Islet precursor cell (in vitro differentiated cells): Measurements from ENCODE around the gene CCDC60.
A peak's percentile ranks its signal among the peaks of the same experiment; 100 is the strongest.

Source experiments
- DNase-seq: peaks from one replicate; pipeline ENCODE4 v3.0.0-alpha.2; 2018

CCDC60 gene, protein sequence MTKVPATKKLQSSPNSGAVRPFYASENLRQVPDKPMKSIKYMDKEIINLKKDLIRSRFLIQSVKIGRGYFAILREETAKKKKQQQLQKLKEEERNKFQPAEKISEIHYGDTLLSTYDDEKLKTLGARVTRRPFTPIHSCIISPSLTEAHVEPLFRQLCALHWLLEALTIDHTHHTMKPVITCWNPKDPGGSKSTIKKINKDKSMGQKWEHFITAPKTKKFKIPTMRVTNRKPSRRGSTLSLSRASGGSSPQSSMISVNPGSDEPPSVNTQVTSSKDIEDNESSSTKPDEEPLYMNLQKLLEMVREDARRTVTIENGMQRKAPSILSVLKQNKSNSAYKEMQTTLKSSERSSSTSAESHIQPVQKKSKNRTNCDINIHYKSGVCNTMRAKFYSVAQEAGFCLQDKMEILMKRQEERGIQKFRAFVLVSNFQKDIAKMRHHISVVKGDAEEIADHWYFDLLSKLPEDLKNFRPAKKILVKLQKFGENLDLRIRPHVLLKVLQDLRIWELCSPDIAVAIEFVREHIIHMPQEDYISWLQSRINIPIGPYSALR

DNA sequence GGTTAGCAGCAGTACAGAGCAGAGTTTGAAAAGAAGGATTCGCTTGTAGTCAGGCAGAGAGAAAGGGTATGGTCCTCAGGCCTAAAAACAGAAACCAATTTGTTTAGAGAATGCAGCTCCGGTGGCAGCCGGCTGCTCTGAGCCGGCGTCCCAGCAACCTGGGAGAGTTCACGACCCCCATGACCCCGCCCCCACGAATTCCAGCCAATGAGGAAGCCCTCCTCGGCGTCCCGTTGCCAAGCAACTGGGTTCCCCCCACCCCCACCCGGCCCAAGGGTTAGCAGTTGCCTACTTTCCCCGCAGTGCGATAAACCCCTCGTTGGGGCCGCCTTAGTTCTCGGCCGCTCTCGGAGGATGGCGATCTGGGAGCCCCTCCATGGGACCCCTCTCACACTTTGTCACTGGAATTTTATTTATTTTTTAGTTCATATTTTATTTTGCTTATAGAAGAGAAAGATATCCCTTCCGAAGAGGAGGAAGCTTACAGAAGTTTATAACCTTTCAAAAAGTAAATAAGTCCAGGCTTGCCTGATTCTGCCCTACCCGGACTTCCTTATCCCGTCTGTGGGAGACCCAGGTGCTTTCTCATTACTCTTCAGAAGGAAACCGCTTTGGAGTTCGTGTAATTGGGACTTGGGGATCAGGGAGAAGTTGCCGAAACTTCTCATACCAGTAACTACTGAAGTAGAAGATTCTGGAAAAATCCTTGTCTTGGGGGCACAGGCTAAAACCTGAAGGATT lies at the start of gene CCDC60:
Gene CCDC60, plus strand, starts transcription at position 300 of the 741 bp plus-strand sequence. CDS start 448 bp downstream, outside the sequence.
- peak; percentile 93 for DNase-seq

- no peak for DNase-seq
Observed at GRCh38 chr12:119288576-119288975, 46.0 kb upstream of the CCDC60 start.

- DNase-seq, result no peak
Observed at GRCh38 chr12:119292893-119293630, 41.5 kb upstream of the CCDC60 start.

- DNase-seq, result no peak
Observed at GRCh38 chr12:119294211-119294610, 40.3 kb upstream of the CCDC60 start.

DNA sequence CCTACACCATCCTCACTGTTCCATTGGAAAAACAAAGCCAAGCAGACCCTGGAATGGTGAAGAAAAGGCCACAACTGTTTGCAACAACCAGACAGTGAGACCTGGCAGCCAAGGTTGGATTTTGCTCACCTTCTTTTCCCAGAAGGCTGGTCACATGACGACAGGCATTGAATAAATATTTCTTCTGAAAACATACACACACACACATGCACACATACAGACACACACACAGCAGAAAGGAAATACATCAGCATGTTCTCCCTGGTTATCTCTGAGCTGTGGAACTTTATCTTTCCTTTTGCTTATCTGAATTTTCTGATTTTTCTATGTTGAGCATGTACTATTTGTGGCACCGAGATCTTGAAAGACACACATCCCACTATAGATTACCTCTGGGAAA lies 38.0 kb upstream of the CCDC60 start:
- no peak for DNase-seq

DNA sequence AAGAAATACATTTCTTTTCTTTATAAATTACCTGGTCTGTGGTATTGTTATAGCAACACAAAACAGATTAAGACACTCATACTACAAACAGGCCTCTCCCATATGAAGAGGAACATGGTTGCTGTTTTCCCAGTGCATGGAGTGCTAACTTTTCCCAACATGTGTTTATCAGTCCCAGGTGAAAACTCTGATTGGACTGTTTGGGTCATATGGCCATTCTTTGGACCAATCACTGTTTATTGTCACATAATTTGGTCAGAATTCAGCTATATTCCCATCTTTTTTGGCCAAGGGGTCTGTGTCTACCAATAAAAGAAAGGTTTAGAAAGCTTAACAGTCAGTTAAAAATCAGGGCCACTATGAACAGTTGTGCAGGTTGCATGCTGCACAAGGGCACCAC lies 35.4 kb upstream of the CCDC60 start:
- DNase-seq, result no peak

DNA sequence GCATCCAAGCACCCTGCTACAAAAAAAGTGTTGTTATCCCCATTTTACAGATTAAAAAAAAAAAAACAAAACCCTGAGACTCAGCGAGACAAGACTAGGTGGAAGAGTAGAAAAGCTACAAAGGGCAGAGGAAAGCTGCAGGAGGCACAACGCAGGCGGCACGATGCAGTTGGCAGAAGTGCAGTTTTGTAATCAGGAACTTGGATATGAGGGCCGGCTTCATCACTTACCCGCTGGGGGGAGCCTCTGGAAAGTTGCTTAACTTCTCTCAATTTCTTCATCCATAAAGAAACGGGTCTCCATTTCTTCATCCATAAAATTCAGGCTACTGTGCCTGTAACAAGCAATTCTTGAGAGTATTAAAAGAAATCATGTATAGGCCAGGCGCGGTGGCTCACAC lies 33.1 kb upstream of the CCDC60 start:
- no peak for DNase-seq

DNA sequence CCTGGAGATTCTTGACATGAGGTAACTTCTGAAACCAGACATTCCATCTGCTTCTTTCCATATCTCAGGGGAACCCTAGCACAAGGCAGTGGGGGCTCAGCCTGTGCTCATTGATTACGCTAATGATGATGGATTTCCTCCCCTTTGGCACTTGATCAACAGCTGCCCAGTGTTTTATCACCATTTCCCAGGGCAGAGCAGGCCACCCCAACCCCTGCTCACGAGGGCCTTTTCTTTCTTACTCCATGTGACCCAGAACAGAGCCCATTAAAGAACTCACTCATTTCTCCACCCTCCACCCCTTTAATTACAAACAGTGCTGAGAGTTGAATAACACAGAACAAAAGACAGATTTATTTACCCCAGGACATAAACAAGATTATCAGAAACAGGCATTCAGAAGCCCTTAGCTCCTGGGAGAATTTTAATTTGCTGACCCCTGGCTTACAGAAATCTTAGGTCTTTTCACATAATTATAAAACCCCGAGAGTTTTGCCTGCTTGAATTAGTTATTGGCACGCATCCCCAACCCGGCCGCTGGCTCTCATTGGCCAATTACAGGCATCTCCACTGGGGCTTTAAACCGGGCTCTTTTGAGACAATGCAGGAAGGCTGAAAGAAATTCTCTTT lies 32.0 kb upstream of the CCDC60 start:
- DNase-seq, result no peak

DNA sequence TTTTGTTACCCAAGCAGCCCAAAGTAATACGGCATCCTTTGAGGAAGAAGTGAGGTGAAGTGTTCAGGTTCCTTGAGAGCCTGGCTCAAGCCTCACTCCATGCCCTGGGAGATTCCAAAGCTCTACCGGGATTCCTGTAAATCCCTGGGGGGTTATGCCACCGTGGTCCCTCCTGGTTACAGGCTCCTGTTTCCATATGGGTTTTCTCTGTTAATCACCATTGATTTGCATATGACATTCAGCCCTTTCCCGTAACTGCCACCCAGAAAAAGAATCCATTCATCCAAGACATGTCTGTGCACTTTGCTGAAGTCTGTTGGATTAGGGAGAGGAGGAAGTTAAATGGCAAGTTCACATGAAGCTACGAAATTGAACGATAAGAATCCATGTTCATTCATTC lies 27.9 kb upstream of the CCDC60 start:
- no peak for DNase-seq

GRCh38 chr12:119307747-119308146 lies 26.8 kb upstream of the CCDC60 start:
- DNase-seq, result no peak

- peak; percentile 78 for DNase-seq
Observed at GRCh38 chr12:119308708-119309456, 25.6 kb upstream of the CCDC60 start.

- no peak for DNase-seq
Observed at GRCh38 chr12:119311878-119312277, 22.7 kb upstream of the CCDC60 start.

- no peak for DNase-seq
Observed at GRCh38 chr12:119312904-119313303, 21.6 kb upstream of the CCDC60 start.

DNA sequence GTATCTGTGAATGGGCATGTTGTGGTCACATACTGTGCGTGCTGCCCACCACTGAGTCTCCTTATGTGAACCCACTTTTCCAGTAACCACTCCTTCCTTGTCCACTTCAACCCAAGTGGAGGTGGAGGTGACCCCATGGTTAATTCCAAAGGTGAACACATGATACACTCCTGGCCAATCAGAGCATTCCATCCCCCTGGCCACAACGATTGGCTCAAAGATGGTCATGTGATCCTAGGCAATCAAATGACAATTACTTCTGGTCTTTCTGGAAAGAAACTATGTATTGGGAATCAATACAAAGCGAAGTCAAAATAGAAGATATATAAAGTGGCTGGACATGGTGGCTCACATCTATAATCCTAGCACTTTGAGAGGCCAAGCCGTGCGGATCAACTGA lies 20.2 kb upstream of the CCDC60 start:
- DNase-seq, result no peak

- no peak for DNase-seq
Observed at GRCh38 chr12:119319638-119320037, 14.9 kb upstream of the CCDC60 start.

- DNase-seq, result no peak
Observed at GRCh38 chr12:119320678-119321077, 13.9 kb upstream of the CCDC60 start.

GRCh38 chr12:119322301-119322723 lies 12.2 kb upstream of the CCDC60 start:
- no peak for DNase-seq

DNA sequence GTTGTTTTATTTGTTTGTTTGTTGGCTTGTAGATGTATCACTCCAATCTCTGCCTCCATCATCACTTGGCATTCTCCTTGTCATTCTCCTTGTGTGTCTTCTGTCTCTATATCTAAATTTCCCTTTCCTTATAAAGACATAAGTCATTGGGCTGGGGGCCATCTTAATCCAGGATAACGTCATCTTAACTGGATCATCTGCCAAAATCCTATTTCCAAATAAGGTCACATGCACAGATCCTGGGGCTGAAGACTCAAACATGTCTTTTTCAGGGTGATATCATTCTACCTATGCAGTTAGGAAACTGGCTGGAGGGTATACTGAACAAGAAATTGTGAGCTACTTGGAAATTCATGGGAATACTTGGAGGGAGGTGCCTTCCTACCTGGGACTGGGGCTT lies 8.7 kb upstream of the CCDC60 start:
- DNase-seq, result no peak

DNA sequence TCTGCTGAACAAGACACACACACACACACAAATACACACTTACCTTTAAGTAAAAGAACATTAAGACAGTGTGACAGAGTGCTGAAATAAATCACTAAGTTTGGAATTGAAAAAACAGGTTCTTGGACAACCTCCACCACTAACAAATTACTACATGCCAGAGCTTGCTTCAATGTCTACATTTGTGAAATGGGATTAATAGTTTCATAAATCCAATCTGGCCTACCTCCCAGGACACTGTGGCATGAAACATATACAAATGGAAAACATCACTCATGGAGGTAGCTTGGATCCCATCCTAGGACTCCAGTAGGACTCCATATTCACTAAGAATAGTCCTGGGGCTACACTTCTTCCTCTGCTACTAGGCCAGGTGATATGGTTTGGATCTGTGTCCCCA lies 8.2 kb upstream of the CCDC60 start:
- no peak for DNase-seq

DNA sequence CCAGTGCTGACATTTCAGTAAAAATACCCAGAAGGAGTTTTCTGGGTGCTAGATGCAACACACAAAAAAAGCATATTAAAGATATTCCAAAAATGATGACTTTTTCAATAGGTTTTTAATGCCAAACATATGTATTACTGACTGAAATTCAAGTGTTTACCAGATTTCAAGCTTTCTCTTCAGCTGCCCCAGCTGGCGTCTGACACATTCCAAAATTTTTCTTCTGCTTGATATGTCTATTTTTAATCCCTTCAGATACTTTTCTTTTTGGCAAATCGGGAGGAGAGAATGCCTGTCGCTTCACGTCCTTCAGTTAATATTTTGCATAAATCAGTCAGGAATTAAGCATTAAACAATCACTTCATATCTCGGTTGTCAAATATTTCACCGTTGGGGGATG lies 7.1 kb upstream of the CCDC60 start:
- no peak for DNase-seq

GRCh38 chr12:119328111-119328510 lies 6.4 kb upstream of the CCDC60 start:
- DNase-seq, result peak; percentile 82
